Neuron (in vitro differentiated cells): Measurements from ENCODE around the gene C3orf20.

ENCODE experiments used
- H2AFZ ChIP-seq: one replicate; pipeline ENCODE4 v1.6.1; 2013; ENCODE audit warnings: low read depth, mild to moderate bottlenecking, inconsistent platforms, low read length, moderate library complexity
- H3K27me3 ChIP-seq: one replicate; pipeline ENCODE4 v1.6.1; 2013; ENCODE audit warnings: low read length; ENCODE audit not compliant: insufficient read depth
- H3K36me3 ChIP-seq: one replicate; pipeline ENCODE4 v1.6.1; 2013; ENCODE audit warnings: low read length; ENCODE audit not compliant: insufficient read depth
- H3K4me1 ChIP-seq: one replicate; pipeline ENCODE4 v1.6.1; 2013; ENCODE audit warnings: low read length; ENCODE audit not compliant: insufficient read depth
- H3K4me3 ChIP-seq: 2 replicates; pipeline ENCODE4 v1.5.1; 2013; ENCODE audit warnings: mild to moderate bottlenecking, low read length, moderate library complexity
- H3K9me3 ChIP-seq: one replicate; pipeline ENCODE4 v1.6.1; 2013; ENCODE audit warnings: low read length

C3orf20 gene

DNA sequence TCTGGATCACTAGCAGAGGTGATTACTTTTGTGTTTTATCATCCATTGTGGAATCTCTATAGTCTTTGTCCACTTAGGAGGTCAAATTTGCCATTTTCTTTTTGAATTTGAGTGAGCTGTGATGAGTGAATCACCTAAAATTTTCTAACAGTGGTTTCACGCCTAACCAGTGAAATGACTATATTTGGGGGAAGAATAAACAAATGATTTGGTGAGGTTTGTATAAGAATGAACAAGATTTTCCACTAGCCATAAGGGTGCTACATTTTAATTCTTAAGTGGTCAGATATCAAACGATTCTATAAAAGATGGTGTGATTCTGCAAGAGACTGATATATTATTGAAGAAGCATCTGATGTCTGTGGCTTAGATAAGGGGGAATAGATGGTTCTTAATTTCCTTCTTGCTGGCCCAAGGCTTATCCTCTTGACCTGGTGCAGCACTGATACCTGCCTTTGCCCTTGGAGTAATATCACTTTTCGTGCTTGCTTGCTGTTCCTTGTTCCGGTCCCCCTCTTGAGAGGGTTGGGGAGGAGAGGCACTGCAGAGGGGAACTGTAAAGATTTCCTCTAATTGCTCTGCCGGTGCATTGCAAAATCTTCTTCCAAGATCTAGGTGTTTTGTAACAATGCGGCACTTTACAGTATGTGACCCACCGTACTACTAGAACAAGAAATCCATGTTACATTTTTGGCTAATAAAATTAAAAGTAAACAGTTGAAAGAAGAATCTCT lies 14.5 kb downstream of the C3orf20 start:
- H3K9me3 ChIP-seq: no peaks in the 10 kb centered on the region
- H3K36me3 ChIP-seq: no peaks in the 10 kb centered on the region
- H2AFZ ChIP-seq: no peak overlapping the region
- no peak overlapping the region for H3K4me3 ChIP-seq
- H3K27me3 ChIP-seq: peaks cover 12% of the 10 kb centered on the region
- no peaks in the 10 kb centered on the region for H3K4me1 ChIP-seq

DNA sequence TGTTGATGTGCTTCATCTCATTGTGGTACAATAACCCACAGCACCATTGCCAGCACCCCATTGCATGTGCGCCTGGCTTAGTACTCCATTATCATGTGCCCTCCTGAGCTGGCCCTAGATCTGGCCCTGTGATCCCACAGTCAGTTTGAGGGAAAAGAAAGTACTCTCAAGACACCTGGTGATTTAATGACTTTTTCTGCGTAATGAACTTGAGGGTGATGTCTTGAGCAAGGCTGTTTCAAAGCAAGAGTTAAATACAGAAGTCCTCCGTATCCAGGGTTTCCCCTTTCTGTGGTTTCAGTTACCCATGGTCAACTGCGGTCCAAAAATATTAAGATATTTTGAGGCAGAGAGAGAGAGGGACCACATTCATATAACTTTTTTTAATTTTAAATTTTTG lies 16.3 kb downstream of the C3orf20 start:
- Histone ChIP-seq H3K9me3 (no peaks in the 10 kb centered on the region), H2AFZ (no peak overlapping the region), H3K36me3 (no peaks in the 10 kb centered on the region), H3K27me3 (peaks cover 12% of the 10 kb centered on the region), H3K4me3 (no peak overlapping the region), H3K4me1 (no peaks in the 10 kb centered on the region)

DNA sequence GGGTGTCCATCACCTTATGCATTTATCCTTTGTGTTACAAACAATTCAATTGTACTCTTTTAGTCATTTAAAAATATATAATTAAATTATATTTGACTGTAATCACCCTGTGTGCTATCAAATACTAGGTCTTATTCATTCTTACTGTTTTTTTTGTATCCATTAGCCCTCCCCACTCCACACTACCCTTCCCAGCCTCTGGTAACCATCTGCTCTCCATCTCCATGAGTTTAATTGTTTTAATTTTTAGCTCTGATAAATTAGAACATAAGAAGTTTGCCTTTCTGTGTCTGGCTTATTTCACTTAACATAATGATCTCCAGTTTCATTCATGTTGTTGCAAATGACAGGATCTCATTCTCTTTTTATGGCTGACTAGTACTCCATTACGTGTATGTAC lies 16.8 kb downstream of the C3orf20 start:
- H3K36me3 ChIP-seq: no peaks in the 10 kb centered on the region
- H3K4me1 ChIP-seq: no peaks in the 10 kb centered on the region
- peaks cover 12% of the 10 kb centered on the region for H3K27me3 ChIP-seq
- H2AFZ ChIP-seq: no peak overlapping the region
- no peaks in the 10 kb centered on the region for H3K9me3 ChIP-seq
- no peak overlapping the region for H3K4me3 ChIP-seq

DNA sequence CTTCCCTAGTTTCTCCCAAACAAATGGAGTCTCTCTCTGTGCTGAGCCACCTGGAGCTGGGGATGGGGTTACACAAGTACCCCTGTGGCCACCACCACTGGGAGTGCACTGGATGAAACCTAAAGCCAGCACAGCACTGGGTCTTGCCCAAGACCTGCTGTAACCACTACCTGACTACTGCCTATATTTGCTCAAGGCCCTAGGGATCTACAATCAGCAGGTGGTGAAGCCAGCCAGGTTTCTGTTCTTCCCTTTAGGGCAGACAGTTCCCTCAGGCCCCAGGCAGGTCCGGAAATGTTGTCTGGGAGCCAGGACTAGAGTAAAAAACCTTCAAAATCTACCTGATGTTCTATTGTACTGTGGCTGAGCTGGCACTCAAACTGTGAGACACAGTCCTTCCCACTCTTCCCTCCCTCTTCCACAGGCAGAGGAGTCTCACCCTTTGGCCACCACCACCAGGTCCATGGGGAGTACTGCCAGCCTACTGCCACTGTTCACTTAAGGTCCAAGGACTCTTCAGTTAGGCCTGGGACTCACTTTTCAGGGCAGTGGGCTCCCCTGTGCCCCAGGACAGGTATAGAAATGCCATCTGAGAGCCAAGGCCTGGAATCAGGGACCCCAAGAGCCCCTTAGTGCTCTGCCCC lies 23.8 kb downstream of the C3orf20 start:
- H3K4me3 ChIP-seq: no peak overlapping the region
- H3K36me3 ChIP-seq: no peaks in the 10 kb centered on the region
- H3K27me3 ChIP-seq: peaks cover 2% of the 10 kb centered on the region
- H3K9me3 ChIP-seq: no peaks in the 10 kb centered on the region
- H2AFZ ChIP-seq: no peak overlapping the region
- no peaks in the 10 kb centered on the region for H3K4me1 ChIP-seq

GRCh38 chr3:14699643-14700042 lies 24.7 kb downstream of the C3orf20 start:
- H3K4me3 ChIP-seq: no peak overlapping the region
- H3K4me1 ChIP-seq: no peaks in the 10 kb centered on the region
- no peaks in the 10 kb centered on the region for H3K9me3 ChIP-seq
- H3K36me3 ChIP-seq: no peaks in the 10 kb centered on the region
- peaks cover 3% of the 10 kb centered on the region for H3K27me3 ChIP-seq
- H2AFZ ChIP-seq: no peak overlapping the region

GRCh38 chr3:14700891-14701290 lies 25.9 kb downstream of the C3orf20 start:
- H3K9me3 ChIP-seq: no peaks in the 10 kb centered on the region
- H2AFZ ChIP-seq: no peak overlapping the region
- peaks cover 10% of the 10 kb centered on the region for H3K27me3 ChIP-seq
- no peaks in the 10 kb centered on the region for H3K36me3 ChIP-seq
- H3K4me3 ChIP-seq: no peak overlapping the region
- H3K4me1 ChIP-seq: no peaks in the 10 kb centered on the region

- Histone ChIP-seq H3K27me3 (peaks cover 10% of the 10 kb centered on the region), H3K36me3 (no peaks in the 10 kb centered on the region), H3K4me3 (no peak overlapping the region), H3K4me1 (no peaks in the 10 kb centered on the region), H2AFZ (no peak overlapping the region), H3K9me3 (no peaks in the 10 kb centered on the region)
Observed at GRCh38 chr3:14701676-14702075, 26.7 kb downstream of the C3orf20 start.

- Histone ChIP-seq H3K4me3 (no peak overlapping the region), H3K27me3 (peaks cover 10% of the 10 kb centered on the region), H2AFZ (no peak overlapping the region), H3K9me3 (no peaks in the 10 kb centered on the region), H3K36me3 (no peaks in the 10 kb centered on the region), H3K4me1 (no peaks in the 10 kb centered on the region)
Observed at GRCh38 chr3:14703128-14703750, 28.3 kb downstream of the C3orf20 start.

DNA sequence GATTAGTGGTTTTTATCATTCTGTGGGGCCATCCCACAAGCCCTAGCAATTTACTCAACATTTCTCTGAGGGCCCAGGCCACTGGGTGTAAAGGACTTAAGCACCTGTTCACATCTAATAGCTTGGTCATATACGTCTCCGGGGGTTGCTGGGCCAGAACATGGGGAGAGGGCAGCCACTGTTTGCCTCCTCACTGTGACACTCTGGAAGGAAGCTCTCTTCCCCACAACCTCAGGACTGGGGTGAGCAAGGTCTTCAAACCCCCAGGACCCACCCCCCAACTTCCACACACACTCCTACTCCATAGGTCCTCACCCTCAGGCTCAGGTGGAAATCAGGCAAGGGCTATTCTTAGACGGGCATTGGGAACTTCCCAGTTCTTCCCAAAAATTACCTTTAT lies 28.9 kb downstream of the C3orf20 start:
- no peak overlapping the region for H3K4me3 ChIP-seq
- no peaks in the 10 kb centered on the region for H3K4me1 ChIP-seq
- H3K36me3 ChIP-seq: no peaks in the 10 kb centered on the region
- peaks cover 10% of the 10 kb centered on the region for H3K27me3 ChIP-seq
- no peak overlapping the region for H2AFZ ChIP-seq
- no peaks in the 10 kb centered on the region for H3K9me3 ChIP-seq

DNA sequence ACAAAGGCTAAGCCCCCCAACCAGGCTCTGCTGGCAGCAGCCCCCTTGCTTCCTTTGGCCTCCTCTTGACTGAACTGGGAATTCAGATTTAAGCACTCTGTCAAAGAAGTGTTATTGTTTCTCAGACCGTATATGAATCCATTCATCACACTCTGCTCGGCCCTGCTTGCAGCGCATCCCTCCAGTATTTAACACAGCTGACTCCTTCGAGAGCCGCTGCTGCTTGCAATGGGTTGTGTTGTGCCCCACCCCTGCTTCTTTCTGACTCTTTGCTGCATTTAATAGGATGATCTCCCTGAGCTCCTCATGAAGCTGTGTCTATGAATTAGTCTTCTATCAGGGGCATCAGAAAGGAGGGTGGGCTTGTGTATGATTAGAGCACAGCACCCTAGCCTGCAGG lies 31.2 kb downstream of the C3orf20 start:
- no peaks in the 10 kb centered on the region for H3K9me3 ChIP-seq
- H3K4me3 ChIP-seq: no peak overlapping the region
- no peaks in the 10 kb centered on the region for H3K4me1 ChIP-seq
- H2AFZ ChIP-seq: peak overlapping the region; percentile 59
- H3K36me3 ChIP-seq: no peaks in the 10 kb centered on the region
- peaks cover 8% of the 10 kb centered on the region for H3K27me3 ChIP-seq

DNA sequence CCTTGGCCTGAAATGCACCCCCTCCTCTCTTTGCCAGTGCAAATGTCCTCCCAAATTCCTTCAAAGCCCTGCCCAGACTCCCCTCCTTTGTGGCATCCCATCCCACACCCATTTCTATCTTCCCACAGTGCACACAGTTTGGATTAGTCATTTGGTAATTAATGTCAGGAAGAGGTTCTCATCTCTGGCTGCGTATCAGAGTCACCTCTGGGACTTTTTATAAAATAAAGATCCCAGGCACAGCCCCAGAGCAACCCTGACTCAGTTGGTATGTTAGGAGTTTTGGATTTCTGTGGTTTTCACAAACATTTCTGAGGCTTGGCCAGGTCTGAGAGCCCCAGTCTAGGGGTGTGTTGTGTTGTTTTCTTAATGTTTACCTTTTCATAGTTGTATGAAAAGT lies 41.6 kb downstream of the C3orf20 start:
- no peak overlapping the region for H3K4me3 ChIP-seq
- no peaks in the 10 kb centered on the region for H3K27me3 ChIP-seq
- H2AFZ ChIP-seq: no peak overlapping the region
- H3K4me1 ChIP-seq: no peaks in the 10 kb centered on the region
- H3K9me3 ChIP-seq: no peaks in the 10 kb centered on the region
- H3K36me3 ChIP-seq: no peaks in the 10 kb centered on the region

DNA sequence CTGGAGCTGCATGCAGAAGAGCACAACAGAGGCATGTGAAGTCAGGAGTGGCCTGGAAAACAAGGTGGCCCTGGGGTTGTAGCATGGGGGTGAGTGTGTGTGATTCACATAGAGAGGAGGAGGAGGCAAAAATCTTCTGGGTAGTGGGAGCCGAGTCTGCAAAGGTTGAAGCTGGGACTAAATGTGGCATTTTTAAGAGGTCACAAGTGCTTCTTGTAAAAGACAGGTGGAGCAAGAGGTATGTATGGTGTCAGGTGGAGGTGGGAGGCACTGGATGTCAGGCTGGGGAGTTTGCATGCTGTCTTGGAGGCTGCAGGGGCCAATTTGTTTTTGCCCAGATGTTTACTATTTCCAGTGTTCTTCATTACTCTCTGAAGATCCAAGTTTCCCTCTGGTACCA lies 42.4 kb downstream of the C3orf20 start:
- no peak overlapping the region for H3K4me3 ChIP-seq
- H3K9me3 ChIP-seq: no peaks in the 10 kb centered on the region
- H3K4me1 ChIP-seq: no peaks in the 10 kb centered on the region
- H3K27me3 ChIP-seq: no peaks in the 10 kb centered on the region
- no peaks in the 10 kb centered on the region for H3K36me3 ChIP-seq
- H2AFZ ChIP-seq: no peak overlapping the region

DNA sequence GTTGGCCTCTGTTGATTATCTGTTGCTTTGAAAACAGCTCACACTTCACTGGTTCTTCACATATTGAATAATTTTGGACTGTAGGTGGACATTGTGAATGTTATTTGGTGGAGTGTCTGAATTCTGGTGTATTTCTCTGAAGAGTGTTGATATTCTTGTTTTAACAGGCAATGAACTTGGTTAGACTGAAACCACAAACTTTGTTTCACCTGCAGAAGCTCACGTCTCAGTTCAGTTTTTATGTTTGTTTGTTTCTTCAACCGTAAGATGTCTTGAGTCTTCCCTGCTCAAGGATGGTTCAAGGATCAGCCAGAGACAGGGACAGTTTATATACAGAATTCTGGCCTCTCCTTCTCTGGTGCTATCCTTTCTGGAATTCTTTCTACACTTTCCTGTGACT lies 43.6 kb downstream of the C3orf20 start:
- Histone ChIP-seq H3K4me3 (no peak overlapping the region), H3K4me1 (no peaks in the 10 kb centered on the region)

More for the DNA sequence above, 43.6 kb downstream of the C3orf20 start:
- H3K36me3 ChIP-seq: no peaks in the 10 kb centered on the region
- H3K9me3 ChIP-seq: no peaks in the 10 kb centered on the region
- H2AFZ ChIP-seq: no peak overlapping the region
- no peaks in the 10 kb centered on the region for H3K27me3 ChIP-seq
